ENCODE measurements around the gene DKK2. TPM values are rescaled to one million over a fixed set of nuclear protein-coding genes. Genes with fewer than 3 reads are reported as not detected.

Gene DKK2
- total RNA-seq, 4 donors from 2014 or later, result 0.55 to 1.3 TPM; not detected in 2

DNA sequence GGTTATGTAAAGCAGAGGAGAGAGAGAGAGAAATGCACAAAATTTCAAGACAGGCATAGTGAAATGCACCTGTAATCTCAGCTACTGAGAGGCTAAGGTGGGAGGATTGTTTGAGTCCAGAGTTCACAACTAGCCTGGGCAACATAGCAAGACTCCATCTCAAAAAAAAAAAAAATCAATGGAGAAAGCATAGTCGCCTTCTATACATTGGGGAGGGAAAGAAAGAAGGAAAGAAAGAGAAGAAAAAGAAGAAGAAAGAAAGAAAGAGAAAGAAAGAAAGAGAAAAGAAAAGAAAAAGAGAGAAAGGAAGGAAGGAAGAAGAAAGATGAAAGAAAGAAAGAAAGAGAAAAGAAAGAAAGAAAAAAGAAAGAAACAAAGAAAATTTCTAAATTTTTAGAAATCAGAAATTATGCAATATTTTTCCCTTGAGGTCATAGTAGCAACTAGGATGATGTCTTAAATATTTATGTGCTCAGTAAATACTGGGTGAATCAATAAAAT, 53.4 kb downstream of the DKK2 start:
- Histone ChIP-seq H3K9me3 (no peaks in the 10 kb centered on the region), H3K4me1 (no peaks in the 10 kb centered on the region), H3K36me3 (no peaks in the 10 kb centered on the region), H3K4me3 (no peak overlapping the region), H3K27me3 (no peaks in the 10 kb centered on the region), H3K27ac (no peak overlapping the region)
- 83% methylated on average over 1 of the region's 1 CpG; no CpG with 5 or more reads in 1 of the 2 donors for WGBS, 2 donors (ENCODE audit: low coverage in 1 of 2)
- intact Hi-C loops (cut with DNase I; ENCODE audit: low total_unique reads), result no loop called here
- TF ChIP-seq POLR2AphosphoS5 (IDR thresholded peaks at IDR 0.05), result no peak
- no peak for TF ChIP-seq POLR2A (IDR thresholded peaks at IDR 0.05)
- TF ChIP-seq EP300 (IDR thresholded peaks at IDR 0.05; ENCODE audit: low read depth), result no peak
- TF ChIP-seq, protein P1, sequence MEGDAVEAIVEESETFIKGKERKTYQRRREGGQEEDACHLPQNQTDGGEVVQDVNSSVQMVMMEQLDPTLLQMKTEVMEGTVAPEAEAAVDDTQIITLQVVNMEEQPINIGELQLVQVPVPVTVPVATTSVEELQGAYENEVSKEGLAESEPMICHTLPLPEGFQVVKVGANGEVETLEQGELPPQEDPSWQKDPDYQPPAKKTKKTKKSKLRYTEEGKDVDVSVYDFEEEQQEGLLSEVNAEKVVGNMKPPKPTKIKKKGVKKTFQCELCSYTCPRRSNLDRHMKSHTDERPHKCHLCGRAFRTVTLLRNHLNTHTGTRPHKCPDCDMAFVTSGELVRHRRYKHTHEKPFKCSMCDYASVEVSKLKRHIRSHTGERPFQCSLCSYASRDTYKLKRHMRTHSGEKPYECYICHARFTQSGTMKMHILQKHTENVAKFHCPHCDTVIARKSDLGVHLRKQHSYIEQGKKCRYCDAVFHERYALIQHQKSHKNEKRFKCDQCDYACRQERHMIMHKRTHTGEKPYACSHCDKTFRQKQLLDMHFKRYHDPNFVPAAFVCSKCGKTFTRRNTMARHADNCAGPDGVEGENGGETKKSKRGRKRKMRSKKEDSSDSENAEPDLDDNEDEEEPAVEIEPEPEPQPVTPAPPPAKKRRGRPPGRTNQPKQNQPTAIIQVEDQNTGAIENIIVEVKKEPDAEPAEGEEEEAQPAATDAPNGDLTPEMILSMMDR (IDR thresholded peaks at IDR 0.05), result no peak
- no peak for DNase-seq
- in situ Hi-C loops (cut with MboI; ENCODE audit: low pct_ligation_motif_present in 1 of 4, low pct_unique_long_range_greater_than_20kb in 1 of 4, low sequenced_read_pairs in 3 of 4), result no loop called here

DNA sequence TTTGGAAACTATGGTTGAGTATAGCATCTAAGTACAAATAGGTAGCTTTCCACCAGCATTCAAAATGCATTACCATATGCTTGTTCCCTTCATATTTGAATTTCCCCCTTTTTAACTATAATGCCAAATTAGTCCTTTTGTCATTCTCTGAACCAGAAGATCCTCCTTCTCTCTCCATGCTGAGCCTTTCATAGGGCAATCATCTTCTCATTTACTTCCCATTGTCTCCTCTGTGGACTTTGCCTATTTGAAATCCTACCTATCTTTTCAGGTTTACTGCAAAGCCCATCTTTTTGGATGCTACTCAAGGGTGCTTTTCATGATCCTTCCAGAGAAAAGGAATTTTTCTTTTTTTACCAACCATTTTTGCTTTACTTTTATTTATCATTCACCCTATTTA, 54.7 kb downstream of the DKK2 start:
- Histone ChIP-seq H3K9me3 (no peaks in the 10 kb centered on the region), H3K27me3 (no peaks in the 10 kb centered on the region), H3K4me3 (no peak overlapping the region), H3K36me3 (no peaks in the 10 kb centered on the region), H3K27ac (no peak overlapping the region), H3K4me1 (no peaks in the 10 kb centered on the region)
- intact Hi-C loops (cut with DNase I; ENCODE audit: low total_unique reads), result no loop called here
- DNase-seq, result no peak
- TF ChIP-seq POLR2A (IDR thresholded peaks at IDR 0.05) (no peak), POLR2AphosphoS5 (IDR thresholded peaks at IDR 0.05) (no peak), EP300 (IDR thresholded peaks at IDR 0.05; ENCODE audit: low read depth) (no peak)
- TF ChIP-seq, protein P1 (IDR thresholded peaks at IDR 0.05), result no peak
- in situ Hi-C loops (cut with MboI; ENCODE audit: low pct_ligation_motif_present in 1 of 4, low pct_unique_long_range_greater_than_20kb in 1 of 4, low sequenced_read_pairs in 3 of 4), result no loop called here

DNA sequence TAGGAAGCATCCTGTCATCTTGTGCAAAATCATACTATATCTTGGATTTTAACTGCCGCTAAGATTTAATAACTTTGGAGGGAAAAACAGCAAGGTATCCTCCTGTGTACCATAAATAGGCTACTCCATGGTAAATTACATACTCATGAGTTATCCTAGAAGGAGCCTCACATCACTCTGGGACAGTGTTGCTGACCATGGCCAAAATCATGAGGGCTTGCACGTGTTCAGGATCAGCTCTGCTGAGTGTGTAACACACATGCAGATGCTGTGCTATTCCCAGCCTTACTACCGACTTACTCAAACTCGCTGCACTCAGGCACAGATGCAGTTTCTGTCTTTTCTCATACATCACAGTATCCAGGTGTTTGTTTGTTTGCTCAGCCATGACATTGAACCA, 56.6 kb downstream of the DKK2 start:
- no peaks in the 10 kb centered on the region for H3K4me1 ChIP-seq
- no peaks in the 10 kb centered on the region for H3K9me3 ChIP-seq
- H3K27ac ChIP-seq, result no peak overlapping the region
- TF ChIP-seq, protein P1 (IDR thresholded peaks at IDR 0.05), result no peak
- no peak for TF ChIP-seq POLR2AphosphoS5 (IDR thresholded peaks at IDR 0.05)
- no peaks in the 10 kb centered on the region for H3K36me3 ChIP-seq
- no peak for DNase-seq
- 74 to 76% methylated on average over 3 to 4 of the region's 4 CpGs for WGBS, 2 donors (ENCODE audit: low coverage in 1 of 2)
- intact Hi-C loops (cut with DNase I; ENCODE audit: low total_unique reads) (no loop called here), in situ Hi-C loops (cut with MboI; ENCODE audit: low pct_ligation_motif_present in 1 of 4, low pct_unique_long_range_greater_than_20kb in 1 of 4, low sequenced_read_pairs in 3 of 4) (no loop called here)
- H3K27me3 ChIP-seq, result no peaks in the 10 kb centered on the region
- H3K4me3 ChIP-seq, result no peak overlapping the region

DNA sequence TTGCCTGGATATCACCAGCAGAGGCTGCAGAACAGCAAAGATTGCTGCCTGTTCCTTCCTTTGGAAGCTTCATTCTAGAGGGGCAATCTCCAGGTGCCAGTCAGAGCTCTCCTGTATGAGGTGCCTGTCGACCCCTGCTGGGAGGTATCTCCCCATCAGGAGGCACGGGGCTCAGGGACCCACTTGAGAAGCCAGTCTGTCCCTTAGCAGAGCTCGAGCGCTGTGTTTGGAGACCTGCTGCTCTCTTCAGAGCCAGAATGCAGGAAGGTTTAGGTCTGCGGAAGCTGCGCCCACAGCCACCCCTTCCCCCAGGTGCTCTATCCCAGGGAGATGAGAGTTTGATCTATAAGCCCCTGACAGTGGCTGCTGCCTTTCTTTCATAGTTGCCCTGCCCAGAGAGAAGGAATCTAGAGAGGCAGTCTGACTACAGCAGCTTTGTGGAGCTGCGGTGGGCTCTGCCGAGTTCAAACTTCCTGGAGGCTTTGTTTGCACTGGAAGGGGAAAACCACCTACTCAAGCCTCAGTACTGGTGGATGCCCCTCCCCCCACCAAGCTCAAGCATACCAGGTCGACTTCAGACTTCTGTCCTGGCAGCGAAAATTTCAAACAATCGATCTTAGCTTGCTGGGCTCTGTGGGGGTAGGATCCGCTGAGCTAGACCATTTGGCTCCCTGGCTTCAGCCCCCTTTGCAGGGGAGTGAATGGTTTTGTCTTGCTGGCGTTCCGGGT, 57.9 kb downstream of the DKK2 start:
- intact Hi-C loops (cut with DNase I; ENCODE audit: low total_unique reads), result no loop called here
- DNase-seq, result no peak
- TF ChIP-seq EP300 (IDR thresholded peaks at IDR 0.05; ENCODE audit: low read depth) (no peak), POLR2AphosphoS5 (IDR thresholded peaks at IDR 0.05) (no peak), POLR2A (IDR thresholded peaks at IDR 0.05) (no peak)
- TF ChIP-seq, protein P1 (IDR thresholded peaks at IDR 0.05), result no peak
- no peaks in the 10 kb centered on the region for H3K4me1 ChIP-seq
- 65% methylated on average over 14 of the region's 14 CpGs; no CpG with 5 or more reads in 1 of the 2 donors for WGBS, 2 donors (ENCODE audit: low coverage in 1 of 2)
- H3K4me3 ChIP-seq, result no peak overlapping the region
- H3K27me3 ChIP-seq, result no peaks in the 10 kb centered on the region
- no peak overlapping the region for H3K27ac ChIP-seq
- no peaks in the 10 kb centered on the region for H3K36me3 ChIP-seq
- H3K9me3 ChIP-seq, result no peaks in the 10 kb centered on the region
- in situ Hi-C loops (cut with MboI; ENCODE audit: low pct_ligation_motif_present in 1 of 4, low pct_unique_long_range_greater_than_20kb in 1 of 4, low sequenced_read_pairs in 3 of 4), result no loop called here
